CD4-positive, alpha-beta T cell (primary cell): ENCODE results near the gene CMTM4. TPM values are rescaled to one million over a fixed set of nuclear protein-coding genes. Genes with fewer than 3 reads are reported as not detected.

Experiments
- ATAC-seq: fragments of 200-7000 bp; cut with Tn5 transposase; one replicate; pipeline ENCODE4 v1.10.0; 2022; ENCODE audit warnings: mild to moderate bottlenecking; ENCODE audit not compliant: poor library complexity
- CTCF ChIA-PET: fragments of 350-600 bp; sonication (Branson Sonifier 250); formaldehyde crosslinking; loops from one replicate; lab custom pipeline; 2021; ENCODE audit warnings: antibody characterized with exemption, inconsistent platforms; lab: Charles Lee
- POLR2A ChIA-PET: fragments of 350-600 bp; sonication (Branson Sonifier 250); formaldehyde crosslinking; loops from one replicate; lab custom pipeline; 2021; ENCODE audit warnings: antibody characterized with exemption, inconsistent platforms; lab: Charles Lee
- DNase-seq, 14 experiments: peaks; one replicate each; pipeline ENCODE4 v3.0.0-alpha.2; 2013 to 2020; ENCODE audit warnings: mixed read lengths in 2 of 14
- H3K27ac ChIP-seq, 2 donors: one replicate each; pipeline versions ENCODE4 v1.5.1 to v1.7.0; 2013; ENCODE audit warnings: low read length in 2 of 2, low read depth in 1 of 2, mild to moderate bottlenecking in 1 of 2
- H3K27me3 ChIP-seq, 2 experiments: 1 replicate in 1 of 2; 2 replicates in 1 of 2; pipeline versions ENCODE4 v1.6.1 to v1.7.0; 2013; ENCODE audit warnings: low read length in 2 of 2, control low read depth in 1 of 2, mild to moderate bottlenecking in 1 of 2, moderate library complexity in 1 of 2; ENCODE audit not compliant: insufficient read depth in 2 of 2, control insufficient read depth in 1 of 2
- H3K36me3 ChIP-seq: one replicate; pipeline ENCODE4 v1.6.1; 2013; ENCODE audit warnings: low read length, control low read depth; ENCODE audit not compliant: insufficient read depth
- H3K4me1 ChIP-seq: one replicate; pipeline ENCODE4 v1.6.1; 2013; ENCODE audit warnings: low read length, control low read depth; ENCODE audit not compliant: insufficient read depth
- H3K4me3 ChIP-seq: one replicate; pipeline ENCODE4 v1.5.1; 2013; ENCODE audit warnings: mild to moderate bottlenecking, low read length, moderate library complexity
- H3K9me3 ChIP-seq, 2 experiments: 1 replicate in 1 of 2; 2 replicates in 1 of 2; pipeline versions ENCODE4 v1.6.1 to v1.7.0; 2013; ENCODE audit warnings: low read length in 2 of 2, mild to moderate bottlenecking in 2 of 2, control low read depth in 1 of 2, moderate library complexity in 1 of 2; ENCODE audit not compliant: control insufficient read depth in 1 of 2, insufficient read depth in 1 of 2
- H3K27ac Mint-ChIP-seq: one replicate; pipeline ENCODE4 v1.8.0; 2020; ENCODE audit warnings: mixed read lengths
- H3K27me3 Mint-ChIP-seq: one replicate; pipeline ENCODE4 v1.8.0; 2021; ENCODE audit warnings: mixed read lengths
- H3K36me3 Mint-ChIP-seq: one replicate; pipeline ENCODE4 v1.8.0; 2021; ENCODE audit warnings: low read depth, mixed read lengths
- H3K4me1 Mint-ChIP-seq: one replicate; pipeline ENCODE4 v1.8.0; 2021; ENCODE audit warnings: low read depth, mixed read lengths
- H3K4me3 Mint-ChIP-seq: one replicate; pipeline ENCODE4 v1.8.0; 2020; ENCODE audit warnings: mild to moderate bottlenecking, mixed read lengths
- H3K9me3 Mint-ChIP-seq: one replicate; pipeline ENCODE4 v1.8.0; 2020; ENCODE audit warnings: mixed read lengths
- intact Hi-C, 2 experiments: fragments of 100-400 bp; cut with DNase I in 1 of 2; cut with micrococcal nuclease in 1 of 2; formaldehyde crosslinking; loops; one replicate each; pipeline versions ENCODE4 v1.15.1 to v1.9.0; 2023 to 2025; cut with DNase I, micrococcal nuclease
- total RNA-seq, 174 experiments: library from RNA in 2 of 174; stranded (reverse) in 2 of 174; gene quantifications; one replicate each; pipeline ENCODE4 v1.2.3 and lab custom pipeline; 2021 to 2026
- TF ChIP-seq, protein P1 (sequence below): fragments of 200-600 bp; IDR thresholded peaks from one replicate; pipeline ENCODE4 v1.8.0; 2022; ENCODE audit warnings: antibody characterized with exemption, mild to moderate bottlenecking

Gene CMTM4
- total RNA-seq, 2 experiments from 2014 or later = 1.1 to 1.6 TPM

DNA sequence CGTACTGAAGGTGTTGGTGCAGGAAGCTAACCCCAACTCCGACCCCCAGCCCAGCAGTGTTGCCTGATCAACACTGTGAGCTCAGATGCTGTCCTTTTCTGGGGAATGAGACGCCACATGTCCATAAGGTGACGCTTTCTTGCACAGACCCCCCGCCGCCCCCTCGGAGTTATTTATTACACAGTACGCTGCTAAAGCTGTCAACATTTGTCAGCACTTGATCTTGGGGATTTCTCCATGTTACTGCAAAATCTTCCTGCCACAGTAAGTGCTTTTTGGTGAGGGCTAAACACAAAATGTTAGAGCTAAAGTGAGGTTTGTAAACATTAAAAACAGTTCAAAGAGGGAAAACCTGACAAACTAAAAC is 76.1 kb downstream of the CMTM4 start:
- no peak overlapping the region for H3K27ac Mint-ChIP-seq
- POLR2A ChIA-PET = no interaction called here
- no peaks in the 10 kb centered on the region for H3K9me3 Mint-ChIP-seq
- H3K4me3 Mint-ChIP-seq = no peak overlapping the region
- no peaks in the 10 kb centered on the region for H3K36me3 ChIP-seq
- no peak for DNase-seq
- H3K36me3 Mint-ChIP-seq = peaks cover 3% of the 10 kb centered on the region
- H3K9me3 ChIP-seq = no peaks in the 10 kb centered on the region
- no peaks in the 10 kb centered on the region for H3K27me3 Mint-ChIP-seq
- H3K27me3 ChIP-seq = no peaks in the 10 kb centered on the region
- TF ChIP-seq, protein P1, sequence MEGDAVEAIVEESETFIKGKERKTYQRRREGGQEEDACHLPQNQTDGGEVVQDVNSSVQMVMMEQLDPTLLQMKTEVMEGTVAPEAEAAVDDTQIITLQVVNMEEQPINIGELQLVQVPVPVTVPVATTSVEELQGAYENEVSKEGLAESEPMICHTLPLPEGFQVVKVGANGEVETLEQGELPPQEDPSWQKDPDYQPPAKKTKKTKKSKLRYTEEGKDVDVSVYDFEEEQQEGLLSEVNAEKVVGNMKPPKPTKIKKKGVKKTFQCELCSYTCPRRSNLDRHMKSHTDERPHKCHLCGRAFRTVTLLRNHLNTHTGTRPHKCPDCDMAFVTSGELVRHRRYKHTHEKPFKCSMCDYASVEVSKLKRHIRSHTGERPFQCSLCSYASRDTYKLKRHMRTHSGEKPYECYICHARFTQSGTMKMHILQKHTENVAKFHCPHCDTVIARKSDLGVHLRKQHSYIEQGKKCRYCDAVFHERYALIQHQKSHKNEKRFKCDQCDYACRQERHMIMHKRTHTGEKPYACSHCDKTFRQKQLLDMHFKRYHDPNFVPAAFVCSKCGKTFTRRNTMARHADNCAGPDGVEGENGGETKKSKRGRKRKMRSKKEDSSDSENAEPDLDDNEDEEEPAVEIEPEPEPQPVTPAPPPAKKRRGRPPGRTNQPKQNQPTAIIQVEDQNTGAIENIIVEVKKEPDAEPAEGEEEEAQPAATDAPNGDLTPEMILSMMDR = no peak
- intact Hi-C loops = no loop called here
- no peak for ATAC-seq
- no peak overlapping the region for H3K27ac ChIP-seq
- no peaks in the 10 kb centered on the region for H3K4me1 ChIP-seq
- H3K4me1 Mint-ChIP-seq = no peaks in the 10 kb centered on the region
- CTCF ChIA-PET = interaction anchor here (1.4 kb wide), 1 partner anchor 12 kb away, joined by 6 read pairs; no protein-coding TSS in a partner anchor
- H3K4me3 ChIP-seq = no peak overlapping the region

- Histone ChIP-seq H3K9me3 (no peaks in the 10 kb centered on the region), H3K4me3 (no peak overlapping the region), H3K36me3 (no peaks in the 10 kb centered on the region), H3K27me3 (no peaks in the 10 kb centered on the region), H3K27ac (no peak overlapping the region), H3K4me1 (no peaks in the 10 kb centered on the region)
- Mint-ChIP-seq H3K4me1 (no peaks in the 10 kb centered on the region), H3K9me3 (no peaks in the 10 kb centered on the region), H3K4me3 (no peak overlapping the region), H3K27ac (no peak overlapping the region), H3K36me3 (peaks cover 3% of the 10 kb centered on the region), H3K27me3 (no peaks in the 10 kb centered on the region)
- DNase-seq (no peak), ATAC-seq (no peak)
- intact Hi-C loops = no loop called here
- CTCF ChIA-PET = interaction anchor here (1.4 kb wide), 1 partner anchor 12 kb away, joined by 6 read pairs; no protein-coding TSS in a partner anchor
- TF ChIP-seq, protein P1 = no peak
- POLR2A ChIA-PET = no interaction called here
Observed at GRCh38 chr16:66619534-66620428, 76.8 kb downstream of the CMTM4 start.

GRCh38 chr16:66618588-66619375 is 77.8 kb downstream of the CMTM4 start:
- Histone ChIP-seq H3K9me3 (no peaks in the 10 kb centered on the region), H3K36me3 (no peaks in the 10 kb centered on the region), H3K27me3 (no peaks in the 10 kb centered on the region), H3K27ac (no peak overlapping the region), H3K4me1 (no peaks in the 10 kb centered on the region), H3K4me3 (no peak overlapping the region)
- ATAC-seq (no peak), DNase-seq (no peak)
- no peak overlapping the region for H3K4me3 Mint-ChIP-seq
- intact Hi-C loops = no loop called here
- H3K27me3 Mint-ChIP-seq = no peaks in the 10 kb centered on the region
- H3K9me3 Mint-ChIP-seq = no peaks in the 10 kb centered on the region
- no peak overlapping the region for H3K27ac Mint-ChIP-seq
- no peaks in the 10 kb centered on the region for H3K4me1 Mint-ChIP-seq
- CTCF ChIA-PET = interaction anchor here (1.4 kb wide), 1 partner anchor 10 kb away, joined by 7 read pairs; no protein-coding TSS in a partner anchor
- TF ChIP-seq, protein P1 = no peak
- H3K36me3 Mint-ChIP-seq = peaks cover 3% of the 10 kb centered on the region
- POLR2A ChIA-PET = no interaction called here
